IMR-90 (cell line): ENCODE results near the gene RECQL5.
"Not testable (repeated sequence)": the region's sequence is repeated elsewhere in the genome, so short reads cannot be mapped to it uniquely, and the experiment has no call there.

ENCODE experiments used
- BHLHE40 ChIP-seq: fragments of 150-350 bp; IDR thresholded peaks from 2 replicates; pipeline ENCODE4 v1.6.1; 2016; ENCODE audit warnings: mild to moderate bottlenecking, low read depth, low read length
- CTCF ChIP-seq: conservative IDR thresholded peaks from 2 replicates; pipeline ENCODE4 v1.5.1; 2012; ENCODE audit warnings: mild to moderate bottlenecking, low read depth, low read length, improper control_type of control experiment
- ELK1 ChIP-seq: fragments of 150-350 bp; IDR thresholded peaks from 2 replicates; pipeline ENCODE4 v1.6.1; 2016; ENCODE audit warnings: low read depth, mild to moderate bottlenecking, low read length, moderate library complexity, borderline replicate concordance
- POLR2A ChIP-seq: IDR thresholded peaks from 2 replicates; pipeline ENCODE4 v1.6.1; 2012; ENCODE audit warnings: mild to moderate bottlenecking, low read depth, low read length
- RCOR1 ChIP-seq: IDR thresholded peaks from 2 replicates; pipeline ENCODE4 v1.6.1; 2012; ENCODE audit warnings: mild to moderate bottlenecking, low read length, improper control_type of control experiment; ENCODE audit not compliant: insufficient replicate concordance
- RFX5 ChIP-seq: IDR thresholded peaks from 2 replicates; pipeline ENCODE4 v1.8.0; 2012; ENCODE audit warnings: low read depth, mild to moderate bottlenecking, low read length, moderate library complexity
- USF2 ChIP-seq: fragments of 150-350 bp; IDR thresholded peaks from 2 replicates; pipeline ENCODE4 v1.6.1; 2017; ENCODE audit warnings: mild to moderate bottlenecking, antibody characterized with exemption, low read length, low read depth

DNA sequence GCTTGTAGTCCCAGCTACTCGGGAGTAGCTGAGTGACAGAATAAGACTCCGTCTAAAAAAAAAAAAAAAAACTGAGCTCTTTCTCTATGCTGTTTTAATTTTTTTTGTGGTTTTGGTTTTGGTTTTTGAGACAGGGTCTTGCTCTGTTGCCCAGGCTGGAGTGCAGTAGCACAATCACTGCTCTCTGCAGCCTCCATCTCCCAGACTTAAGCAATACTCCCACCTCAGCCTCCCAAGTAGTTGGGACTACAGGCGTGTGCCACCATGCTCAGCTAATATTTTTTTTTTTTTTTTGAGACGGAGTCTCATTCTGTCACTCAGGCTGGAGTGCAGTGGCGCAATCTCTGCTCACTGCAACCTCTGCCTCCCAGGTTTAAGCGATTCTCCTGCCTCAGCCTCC, 83.8 kb downstream of the RECQL5 start:
- not testable (repeated sequence) for TF ChIP-seq CTCF, USF2, POLR2A, RCOR1, BHLHE40, ELK1, RFX5
